ENCODE results near the gene RAB5A.

DNA sequence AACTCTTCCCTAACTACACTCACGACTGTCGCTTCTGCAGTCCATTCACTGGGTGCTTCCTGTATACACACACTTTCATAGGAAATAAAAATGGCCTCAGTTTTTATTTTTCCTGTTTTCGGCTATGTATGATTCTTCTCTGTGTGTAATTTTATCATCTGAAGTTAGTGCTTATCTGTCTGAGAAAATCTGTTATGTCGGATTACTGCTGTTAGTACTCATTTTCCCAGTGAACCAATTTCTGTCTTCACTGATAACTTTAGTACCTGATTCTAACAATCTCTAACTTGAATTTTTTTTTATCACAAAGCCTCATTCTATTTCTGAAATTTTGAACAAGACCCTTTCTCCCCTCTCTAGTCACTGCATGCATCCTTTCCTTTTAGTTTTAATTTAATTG lies 20.9 kb downstream of the RAB5A start:
- TF ChIP-seq REST (IDR thresholded peaks at IDR 0.05; ENCODE audit: insufficient replicate concordance, low read depth), result no peak
- no peak for TF ChIP-seq SPI1 (IDR thresholded peaks at IDR 0.05; ENCODE audit: borderline replicate concordance, low read depth)
- TF ChIP-seq, protein P1, sequence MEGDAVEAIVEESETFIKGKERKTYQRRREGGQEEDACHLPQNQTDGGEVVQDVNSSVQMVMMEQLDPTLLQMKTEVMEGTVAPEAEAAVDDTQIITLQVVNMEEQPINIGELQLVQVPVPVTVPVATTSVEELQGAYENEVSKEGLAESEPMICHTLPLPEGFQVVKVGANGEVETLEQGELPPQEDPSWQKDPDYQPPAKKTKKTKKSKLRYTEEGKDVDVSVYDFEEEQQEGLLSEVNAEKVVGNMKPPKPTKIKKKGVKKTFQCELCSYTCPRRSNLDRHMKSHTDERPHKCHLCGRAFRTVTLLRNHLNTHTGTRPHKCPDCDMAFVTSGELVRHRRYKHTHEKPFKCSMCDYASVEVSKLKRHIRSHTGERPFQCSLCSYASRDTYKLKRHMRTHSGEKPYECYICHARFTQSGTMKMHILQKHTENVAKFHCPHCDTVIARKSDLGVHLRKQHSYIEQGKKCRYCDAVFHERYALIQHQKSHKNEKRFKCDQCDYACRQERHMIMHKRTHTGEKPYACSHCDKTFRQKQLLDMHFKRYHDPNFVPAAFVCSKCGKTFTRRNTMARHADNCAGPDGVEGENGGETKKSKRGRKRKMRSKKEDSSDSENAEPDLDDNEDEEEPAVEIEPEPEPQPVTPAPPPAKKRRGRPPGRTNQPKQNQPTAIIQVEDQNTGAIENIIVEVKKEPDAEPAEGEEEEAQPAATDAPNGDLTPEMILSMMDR (IDR thresholded peaks at IDR 0.05; ENCODE audit: insufficient read depth, low read length), result no peak
- no peak for TF ChIP-seq GABPA (IDR thresholded peaks at IDR 0.05; ENCODE audit: low read depth)
